Activated CD8-positive, alpha-beta memory T cell treated with anti-CD3 and anti-CD28 coated beads for 48 hours (primary cell): ENCODE data around the gene LRPPRC.
"Not testable (repeated sequence)": the region's sequence is repeated elsewhere in the genome, so short reads cannot be mapped to it uniquely, and the experiment has no call there.

Experiments
- DNase-seq, 3 experiments: peaks; one replicate each; pipeline ENCODE4 v3.0.0-alpha.2; 2020; ENCODE audit warnings: low read depth in 2 of 3, low spot score in 2 of 3

Gene LRPPRC

DNA sequence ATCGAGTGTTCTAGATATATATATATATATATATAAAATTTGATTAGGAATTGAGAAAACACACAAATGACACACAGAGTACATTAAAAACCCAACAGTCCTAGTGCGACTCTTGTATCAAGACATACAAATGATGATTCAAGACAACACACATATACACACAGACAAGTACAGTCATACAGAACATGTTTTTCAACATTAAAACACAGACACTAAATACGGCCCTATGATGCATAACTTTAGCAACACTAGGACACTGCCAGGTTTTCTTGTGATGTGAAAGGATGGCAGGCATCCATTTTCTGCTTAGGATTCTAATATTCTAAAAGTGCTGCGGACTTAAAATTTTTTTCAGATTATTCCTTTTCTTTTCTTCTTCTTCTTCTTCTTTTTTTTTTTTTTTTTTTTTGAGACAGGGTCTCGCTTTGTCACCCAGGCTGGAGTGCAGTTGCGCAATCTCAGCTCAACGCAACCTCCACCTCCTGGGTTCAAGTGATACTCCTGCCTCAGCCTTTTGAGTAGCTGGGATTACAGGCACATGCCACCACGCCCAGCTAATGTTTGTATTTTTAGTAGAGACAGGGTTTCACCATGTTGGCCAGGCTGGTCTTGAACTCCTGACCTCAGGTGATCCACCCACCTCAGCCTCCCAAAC lies 84.5 kb downstream of the LRPPRC start:
- not testable (repeated sequence) for DNase-seq

DNA sequence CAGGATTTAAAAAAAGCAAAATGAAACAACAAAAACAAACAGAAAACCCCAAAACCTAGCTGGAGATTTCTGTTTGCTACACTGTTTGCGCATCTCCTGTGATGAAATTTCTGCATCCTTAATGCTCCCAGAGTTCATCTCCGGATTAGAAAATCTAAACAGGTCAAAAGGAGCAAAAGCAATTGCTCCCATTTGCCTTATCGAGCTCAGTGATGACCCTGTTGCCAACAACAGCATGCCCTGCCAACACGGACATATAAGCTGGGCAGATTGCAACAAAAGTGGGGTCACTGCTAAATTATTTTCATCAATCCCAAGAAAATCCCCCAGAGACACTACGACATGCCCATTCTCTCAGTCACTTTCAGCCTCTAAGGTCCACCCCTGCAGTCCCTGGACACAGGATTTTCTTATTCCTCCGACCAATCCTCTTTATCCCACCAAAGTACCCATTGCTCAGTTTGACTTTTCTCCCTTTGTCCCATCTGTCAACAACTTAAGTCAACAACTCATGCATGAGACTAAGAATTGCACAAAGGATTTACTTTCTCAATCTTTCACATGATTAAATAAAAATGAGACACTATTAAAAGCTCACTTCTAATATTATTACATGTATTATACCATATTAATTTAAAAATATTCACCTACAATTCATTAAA lies 89.2 kb downstream of the LRPPRC start:
- no peak for DNase-seq

DNA sequence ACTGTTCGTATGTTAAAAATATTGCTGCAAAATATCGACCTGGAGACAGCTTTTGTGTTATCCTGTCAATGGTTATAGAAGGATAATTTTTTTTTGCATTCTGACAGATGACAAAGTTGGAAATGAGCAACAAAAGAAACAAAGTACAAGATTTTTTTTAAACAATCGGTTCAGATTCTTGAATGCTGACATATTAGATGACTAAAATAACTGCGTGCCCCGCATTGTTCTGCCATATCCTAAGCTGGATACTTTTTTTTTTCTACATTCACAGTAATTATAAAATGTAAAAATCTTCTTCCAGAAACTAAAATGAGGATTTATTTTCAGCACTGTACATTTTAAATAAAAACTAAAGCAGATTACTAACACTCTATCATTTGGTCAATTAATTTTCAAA lies 89.9 kb downstream of the LRPPRC start:
- no peak for DNase-seq

DNA sequence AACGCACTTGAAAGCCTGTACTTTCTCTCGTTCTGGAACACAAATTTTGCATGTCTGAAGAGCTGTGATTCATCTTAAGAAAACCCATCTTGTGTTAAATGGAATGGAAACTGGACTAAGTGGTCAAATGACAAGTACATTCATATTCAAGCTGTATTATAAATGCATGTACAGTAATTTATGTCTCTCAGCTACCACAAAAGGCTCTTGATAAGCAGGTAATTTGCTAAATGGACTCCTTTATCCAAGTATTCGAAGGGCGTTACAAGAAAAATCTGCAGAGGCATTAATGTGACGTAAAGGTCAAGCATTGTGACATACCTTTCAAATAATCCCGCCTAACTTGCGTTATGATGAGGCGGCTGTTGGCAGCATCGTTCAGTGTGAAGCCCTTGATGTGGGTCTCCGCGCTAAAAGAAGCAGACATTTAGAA lies 90.4 kb downstream of the LRPPRC start:
- no peak for DNase-seq

DNA sequence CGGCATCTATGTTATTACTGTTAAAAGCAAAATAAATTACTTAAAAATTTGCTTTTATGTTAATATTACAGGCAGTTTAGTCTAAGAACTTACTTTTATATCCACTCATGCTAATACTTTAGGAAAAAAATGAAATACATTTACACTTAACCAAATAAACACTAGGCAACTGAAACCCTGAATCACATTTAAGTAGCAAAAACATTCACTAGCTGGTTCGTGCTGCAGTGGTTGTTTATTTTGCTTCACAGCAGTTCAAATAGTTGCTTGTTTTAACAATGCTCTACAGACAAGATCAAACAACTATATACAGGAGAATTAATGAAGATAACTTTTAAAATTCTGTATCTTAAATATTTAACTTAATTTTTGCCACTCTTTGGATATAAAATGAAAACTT lies 96.2 kb downstream of the LRPPRC start:
- DNase-seq: no peak

DNA sequence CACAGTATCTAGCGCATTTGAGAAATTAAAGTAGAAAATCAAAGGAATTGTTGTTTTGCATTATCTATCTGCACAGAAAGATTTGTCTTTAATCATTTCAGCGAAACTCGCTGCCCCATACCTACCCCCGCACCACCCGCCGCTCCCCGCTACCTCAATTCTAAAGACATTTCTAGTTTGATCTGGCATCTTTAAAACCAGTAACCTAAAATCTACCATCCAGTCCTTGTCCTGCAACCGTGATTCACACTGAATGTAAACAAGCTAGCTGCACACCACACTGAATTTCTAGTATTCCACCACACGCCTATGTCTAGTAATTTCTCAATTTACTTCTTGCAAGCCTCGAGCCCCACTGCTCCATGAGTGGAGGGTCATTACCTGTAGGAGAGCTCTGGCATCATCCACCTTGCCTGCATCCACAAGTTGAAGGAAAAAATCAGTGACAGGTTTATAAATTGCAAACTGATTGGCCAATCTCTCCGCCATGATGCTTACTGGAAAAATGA lies 96.9 kb downstream of the LRPPRC start:
- DNase-seq: no peak

DNA sequence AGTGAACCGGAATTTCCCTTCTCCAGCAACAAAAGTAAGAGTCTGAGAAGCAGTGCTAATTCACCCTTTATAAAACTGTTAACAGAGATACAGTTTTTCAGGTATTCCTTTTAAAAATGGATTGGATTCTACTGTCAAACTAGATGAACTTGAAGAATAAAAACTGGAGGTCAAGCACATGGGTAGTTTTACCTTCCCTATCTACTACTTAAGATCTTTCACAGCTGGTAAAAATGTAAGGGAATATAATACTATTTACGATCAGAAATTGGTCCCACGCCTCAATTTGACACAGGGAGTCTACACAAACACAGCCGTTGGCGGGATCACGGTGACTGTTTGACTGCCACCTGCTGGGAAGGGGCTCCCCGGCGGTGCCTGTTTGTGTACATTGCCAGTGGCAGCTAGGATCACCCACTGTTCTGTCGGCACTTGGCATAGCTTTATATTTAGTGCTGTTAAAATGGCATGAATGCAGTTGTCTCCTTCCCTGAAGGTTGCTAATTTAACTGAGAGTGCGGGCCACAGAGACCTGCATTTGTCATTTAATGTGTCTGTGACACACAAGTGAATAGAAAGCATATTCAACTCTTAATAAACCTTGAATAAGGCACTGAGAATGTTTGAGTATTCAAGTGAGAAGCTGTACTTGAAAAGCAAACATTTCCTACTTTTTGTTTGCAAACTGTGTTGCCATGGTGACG lies 97.5 kb downstream of the LRPPRC start:
- DNase-seq: no peak

DNA sequence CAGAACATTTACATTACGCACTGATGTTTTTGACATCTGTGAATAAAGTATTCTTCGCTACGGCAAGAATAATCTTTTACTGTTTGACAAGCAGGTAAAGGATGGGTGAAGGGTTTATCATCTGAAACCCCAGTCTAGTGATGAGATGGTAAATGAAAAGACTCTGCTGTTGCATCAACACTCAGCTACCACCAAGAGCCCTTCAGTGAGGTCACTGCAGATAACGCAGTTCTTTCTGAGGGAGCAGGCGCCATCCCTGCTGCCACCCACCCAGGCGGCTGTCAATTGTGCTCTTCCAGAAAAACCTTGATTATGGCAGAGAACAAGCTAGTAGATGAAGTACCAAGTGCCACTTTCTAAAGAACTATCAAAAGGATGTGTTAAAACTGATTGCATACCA lies 98.3 kb downstream of the LRPPRC start:
- DNase-seq: no peak

DNA sequence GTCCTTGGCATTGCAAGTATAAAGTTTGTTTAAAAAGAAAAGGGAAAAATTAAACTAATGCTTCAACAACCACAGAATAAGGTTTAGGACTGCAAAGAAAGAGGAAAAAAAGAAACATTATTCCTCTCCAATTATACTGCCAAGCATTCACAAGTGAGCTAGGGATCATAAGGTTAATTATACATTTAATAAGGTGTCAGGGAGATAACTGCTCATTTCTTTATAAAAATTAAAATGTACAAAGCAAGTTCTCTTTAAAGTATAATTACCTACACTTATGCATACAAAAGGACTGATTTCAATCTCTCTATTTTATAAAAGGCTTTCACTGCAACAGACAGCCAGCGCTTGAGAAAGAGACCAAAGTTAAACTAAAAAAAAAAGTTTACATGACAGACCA lies 98.9 kb downstream of the LRPPRC start:
- no peak for DNase-seq

DNA sequence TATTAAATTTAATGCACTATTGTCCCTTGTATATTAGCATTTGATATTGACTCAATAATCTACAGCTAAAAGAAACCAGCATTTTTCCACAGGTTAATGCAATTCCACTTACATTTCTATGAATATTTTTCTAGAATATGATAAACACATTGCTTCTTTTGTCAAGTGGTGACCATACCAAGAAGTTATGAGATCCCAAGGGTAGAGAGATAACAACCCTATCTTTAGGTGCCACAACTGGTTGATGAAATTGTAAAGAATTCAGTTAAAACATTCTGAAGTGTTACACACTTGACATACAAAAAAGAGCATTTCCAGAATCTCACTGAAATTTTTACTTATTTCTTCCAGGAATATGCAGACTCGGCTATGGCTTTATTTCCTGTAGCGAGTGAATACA lies 101.0 kb downstream of the LRPPRC start:
- no peak for DNase-seq

DNA sequence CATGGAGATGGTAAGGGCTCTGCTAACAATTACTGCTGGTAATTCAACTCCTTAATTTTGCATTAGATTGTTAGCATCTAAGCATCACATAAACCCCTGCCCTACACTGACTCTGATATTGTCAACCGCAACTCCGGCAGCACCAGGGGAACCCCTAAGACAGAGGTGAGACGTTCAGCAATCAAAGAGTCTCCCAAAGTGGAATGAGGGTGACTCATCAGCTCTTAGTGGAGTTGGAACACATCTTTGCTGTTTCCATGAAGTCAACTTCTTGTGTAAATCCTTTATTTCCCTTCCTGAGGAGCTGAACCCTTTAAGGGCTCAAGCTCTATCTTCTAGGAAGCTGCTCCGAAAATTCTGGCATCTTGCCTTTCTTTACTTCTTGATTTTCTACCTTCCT lies 104.9 kb downstream of the LRPPRC start:
- no peak for DNase-seq

DNA sequence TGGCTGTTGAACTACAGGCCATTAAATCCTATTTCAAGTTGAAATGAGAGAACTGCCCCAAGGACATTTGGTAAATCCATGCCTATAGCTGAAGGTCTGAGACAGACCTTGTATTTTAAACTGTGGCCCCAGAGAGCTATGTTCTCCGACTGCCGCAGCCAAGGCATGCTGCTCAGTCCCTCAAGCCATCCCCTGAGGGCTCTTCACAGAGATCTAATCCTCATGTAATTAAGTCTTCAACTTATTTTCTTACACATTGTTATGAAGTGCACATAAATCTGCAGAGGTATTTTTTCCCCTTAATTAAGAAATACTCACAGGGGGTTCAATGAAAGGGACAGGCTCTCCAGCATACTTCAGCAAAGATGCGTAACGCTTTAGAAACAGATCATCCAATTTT lies 106.4 kb downstream of the LRPPRC start:
- no peak for DNase-seq

DNA sequence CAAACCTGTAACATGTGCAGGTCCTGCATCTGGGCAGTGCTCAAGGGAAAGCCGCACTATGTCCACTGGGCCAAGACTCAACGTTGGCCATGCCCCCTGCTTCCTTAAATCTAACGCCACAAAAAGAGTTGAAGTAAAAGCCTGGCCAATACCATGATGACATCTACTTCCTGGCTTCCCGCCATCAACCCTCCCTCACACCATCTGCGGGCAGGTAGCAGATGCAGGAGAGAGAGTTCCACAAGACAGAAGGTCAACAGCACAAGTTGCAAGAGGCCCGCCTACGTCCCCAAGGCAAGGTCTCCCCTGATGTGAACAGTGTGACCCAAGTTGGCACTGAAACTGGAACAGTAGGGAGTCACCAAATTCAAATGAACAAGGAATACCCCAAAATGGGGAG lies 108.6 kb downstream of the LRPPRC start:
- no peak for DNase-seq

DNA sequence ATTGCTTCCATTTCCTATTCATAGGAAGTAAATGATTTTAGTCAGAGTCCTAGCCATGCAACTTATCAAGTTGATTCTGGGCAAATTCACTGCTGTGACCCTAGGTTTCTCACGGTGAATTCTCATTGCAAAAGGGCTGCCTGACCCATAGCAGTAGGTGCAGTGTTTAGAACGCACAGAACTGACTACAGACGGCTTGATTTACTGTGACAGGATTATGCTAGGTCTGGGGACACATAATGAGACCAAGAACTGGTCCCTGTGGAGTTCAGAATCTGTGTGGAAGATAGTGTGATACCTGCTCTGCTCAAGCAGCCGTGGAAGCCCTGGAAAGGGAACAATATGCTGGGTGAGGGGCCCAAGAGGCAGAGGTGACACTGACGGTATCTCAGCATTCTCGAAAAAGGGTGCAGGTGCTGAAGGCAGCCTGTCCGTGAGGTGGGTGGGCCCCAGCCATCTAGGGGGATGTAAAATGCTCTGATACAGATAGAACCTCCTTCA lies 110.6 kb downstream of the LRPPRC start:
- DNase-seq: no peak

DNA sequence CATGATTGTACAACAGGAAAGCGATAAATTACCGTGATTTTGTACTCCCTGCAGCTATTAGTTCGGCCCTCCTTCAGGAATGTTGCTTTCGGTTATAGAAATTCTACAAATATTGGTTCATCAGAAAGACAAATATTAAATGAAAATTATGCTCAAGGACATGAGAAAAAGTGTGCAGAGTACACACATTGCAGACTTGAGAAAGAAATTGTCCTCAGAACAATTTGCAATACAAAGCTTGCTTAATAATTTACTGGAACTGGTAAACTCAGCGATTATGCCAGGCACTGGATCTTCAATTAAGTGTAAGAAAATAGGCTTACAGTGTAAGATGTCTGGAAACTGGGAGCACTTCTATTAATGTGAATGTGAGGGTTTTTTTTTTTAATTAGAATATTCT lies 111.1 kb downstream of the LRPPRC start:
- no peak for DNase-seq

DNA sequence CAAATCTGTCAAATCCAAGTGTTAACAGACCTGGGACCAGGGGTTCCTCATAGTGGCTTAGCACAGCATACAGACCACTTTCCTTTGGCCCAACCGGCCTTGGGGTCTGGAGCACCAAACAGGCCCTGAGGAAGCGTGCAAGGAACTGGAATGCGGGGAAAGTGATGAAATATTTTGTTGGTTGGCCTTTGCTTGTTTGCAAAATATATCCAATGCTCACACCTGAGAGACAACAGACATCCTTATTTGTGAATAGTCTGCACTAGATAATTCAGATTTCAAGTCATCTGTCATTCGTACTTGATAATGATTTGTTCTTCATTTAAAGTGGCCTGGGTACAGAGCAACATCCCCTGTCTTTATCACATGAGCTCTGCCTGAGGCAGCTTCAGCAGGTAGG lies 113.5 kb downstream of the LRPPRC start:
- no peak for DNase-seq

DNA sequence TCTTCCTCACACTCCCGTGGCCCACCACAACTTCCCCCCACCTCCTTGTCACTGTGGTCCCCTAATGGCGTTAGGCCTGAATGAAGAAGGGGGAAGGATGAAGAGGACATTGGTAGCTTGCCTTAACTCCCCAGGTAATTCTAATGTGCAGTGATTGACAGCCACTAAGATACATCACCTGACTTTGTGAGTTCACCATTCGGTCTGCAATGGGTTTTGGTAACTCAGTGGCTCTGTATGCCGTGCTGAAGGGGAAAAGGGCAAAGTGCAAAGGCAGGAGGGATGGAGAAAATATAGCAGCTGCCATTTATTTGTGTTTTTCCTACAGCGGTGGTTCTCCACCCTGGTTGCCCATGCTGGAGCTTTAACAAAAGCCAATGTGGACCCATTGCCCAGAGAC lies 114.8 kb downstream of the LRPPRC start:
- no peak for DNase-seq

DNA sequence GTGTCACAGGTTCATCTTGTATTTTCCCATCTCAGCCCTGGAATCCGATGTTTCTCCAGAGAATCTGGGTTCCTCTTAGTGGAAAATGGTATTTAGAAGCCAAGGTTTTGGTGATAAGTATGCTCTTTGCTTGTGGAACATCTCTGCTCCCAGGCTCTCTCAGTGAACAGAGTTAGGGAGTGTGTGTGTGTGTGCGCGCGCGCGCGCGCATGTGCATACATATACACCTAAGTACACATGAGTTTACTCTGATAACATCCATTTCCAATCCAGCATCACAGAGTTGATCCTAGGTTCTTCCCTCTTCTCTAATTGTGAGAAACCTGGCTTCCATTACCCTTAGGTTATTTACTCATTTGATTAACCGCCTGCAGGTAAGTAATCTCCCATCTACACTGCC lies 115.3 kb downstream of the LRPPRC start:
- no peak for DNase-seq

DNA sequence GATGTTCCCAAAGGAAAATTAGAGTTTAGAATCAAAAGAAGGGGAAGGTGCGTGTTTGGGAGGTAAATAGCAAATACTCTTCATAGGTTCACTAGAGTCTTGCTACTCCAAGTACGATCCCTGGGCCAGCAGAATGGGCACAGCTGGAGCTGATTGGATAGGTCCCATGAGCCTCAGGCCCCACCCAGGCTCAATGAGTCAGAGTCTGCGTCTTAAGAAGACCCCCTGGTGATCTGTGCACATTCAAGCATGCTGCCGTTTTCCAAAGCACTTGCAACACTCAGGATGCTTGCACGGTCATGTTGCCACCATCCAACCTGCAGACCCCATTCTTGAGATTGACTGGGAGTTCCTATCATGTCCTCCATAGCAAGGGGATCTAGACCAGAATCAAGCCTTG lies 116.5 kb downstream of the LRPPRC start:
- DNase-seq: no peak

DNA sequence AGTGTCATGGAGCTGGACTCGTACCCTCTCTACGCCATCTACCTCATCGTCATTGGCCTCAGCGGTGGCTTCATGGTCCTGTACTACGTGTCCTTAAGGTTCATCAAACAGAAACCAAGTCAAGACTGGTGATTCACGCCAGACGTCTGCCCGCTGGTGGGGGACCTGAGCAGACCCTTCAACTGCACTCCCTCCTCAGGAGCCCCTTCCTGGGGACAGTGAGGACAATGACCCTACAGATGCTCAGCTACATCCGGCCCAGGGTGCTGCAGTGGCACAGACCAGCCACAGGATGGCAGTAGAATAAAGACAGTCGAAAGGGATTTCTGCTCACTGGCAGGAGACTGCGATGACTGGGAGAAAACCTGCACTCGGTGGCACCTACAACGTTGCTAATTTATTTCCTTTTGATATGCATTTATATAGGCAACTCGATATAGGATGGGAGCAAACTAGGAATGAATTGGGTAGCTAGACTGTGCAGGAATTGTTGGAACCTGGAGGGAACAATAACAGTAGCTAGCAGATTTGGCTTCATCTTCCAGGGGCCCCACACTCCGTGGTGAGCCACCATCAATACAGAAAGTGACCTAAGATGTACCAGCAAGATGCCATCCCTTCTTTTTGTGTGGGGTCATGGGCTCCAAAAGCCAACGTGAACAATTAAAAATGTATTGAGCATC lies 117.9 kb downstream of the LRPPRC start:
- peak; percentile 24 to 50 (median 37) for DNase-seq

DNA sequence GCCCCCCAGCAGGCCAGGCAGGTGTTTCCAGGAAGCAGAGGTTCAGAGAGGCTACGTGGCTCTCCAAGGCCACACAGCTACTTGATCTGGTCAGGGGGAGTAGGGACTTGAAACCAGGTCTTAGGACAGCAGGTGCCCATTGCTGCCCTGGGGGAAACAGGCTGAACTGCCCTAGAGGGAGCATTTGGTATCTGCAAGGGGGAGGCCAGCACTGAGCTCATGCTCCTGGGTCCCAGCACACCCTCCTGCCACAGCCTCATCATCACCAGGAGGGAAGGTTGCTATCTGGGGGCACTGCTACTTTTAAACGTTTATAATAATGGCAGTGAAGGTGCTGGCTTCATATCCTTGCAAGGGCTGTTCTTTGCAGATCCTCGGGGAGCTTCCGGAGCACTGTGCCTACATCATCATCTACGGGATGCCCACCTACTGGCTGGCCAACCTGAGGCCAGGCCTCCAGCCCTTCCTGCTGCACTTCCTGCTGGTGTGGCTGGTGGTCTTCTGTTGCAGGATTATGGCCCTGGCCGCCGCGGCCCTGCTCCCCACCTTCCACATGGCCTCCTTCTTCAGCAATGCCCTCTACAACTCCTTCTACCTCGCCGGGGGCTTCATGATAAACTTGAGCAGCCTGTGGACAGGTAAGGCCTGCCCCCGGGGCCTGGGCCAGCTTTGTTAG lies 120.9 kb downstream of the LRPPRC start:
- no peak for DNase-seq
